Neuronal stem cell (in vitro differentiated cells): ENCODE data around the gene KAZN.
A peak's percentile ranks its signal among the peaks of the same experiment; 100 is the strongest.

Experiments used
- DNase-seq: peaks from one replicate; pipeline ENCODE4 v3.0.0-alpha.2; 2013; ENCODE audit warnings: low spot score
- H2AFZ ChIP-seq: one replicate; pipeline ENCODE4 v1.6.1; 2013; ENCODE audit warnings: mild to moderate bottlenecking, low read length, inconsistent platforms
- H2AK5ac ChIP-seq: 2 replicates; pipeline ENCODE4 v1.6.1; 2013; ENCODE audit warnings: low read depth, mild to moderate bottlenecking, inconsistent platforms, low read length, moderate library complexity, mixed read lengths
- H2BK120ac ChIP-seq: 2 replicates; pipeline ENCODE4 v1.6.1; 2013; ENCODE audit warnings: low read depth, mild to moderate bottlenecking, inconsistent platforms, low read length, moderate library complexity, mixed read lengths
- H2BK12ac ChIP-seq: one replicate; pipeline ENCODE4 v1.6.1; 2013; ENCODE audit warnings: low read length, inconsistent platforms
- H2BK15ac ChIP-seq: 2 replicates; pipeline ENCODE4 v1.6.1; 2013; ENCODE audit warnings: mild to moderate bottlenecking, low read length, inconsistent platforms, mixed read lengths
- H2BK5ac ChIP-seq: one replicate; pipeline ENCODE4 v1.6.1; 2013; ENCODE audit warnings: inconsistent platforms, mild to moderate bottlenecking, low read length, moderate library complexity
- H3K14ac ChIP-seq: one replicate; pipeline ENCODE4 v1.6.1; 2013; ENCODE audit warnings: low read length, inconsistent platforms
- H3K18ac ChIP-seq: 2 replicates; pipeline ENCODE4 v1.6.1; 2013; ENCODE audit warnings: low read length, inconsistent platforms
- H3K23ac ChIP-seq: 2 replicates; pipeline ENCODE4 v1.6.1; 2013; ENCODE audit warnings: low read depth, mild to moderate bottlenecking, mixed read lengths, low read length, inconsistent platforms; ENCODE audit not compliant: poor library complexity
- H3K27ac ChIP-seq: replicated peaks from 3 replicates; pipeline ENCODE4 v1.5.1; 2013; ENCODE audit warnings: low read length, inconsistent platforms
- H3K27me3 ChIP-seq, 3 experiments: 2 replicates each; pipeline ENCODE4 v1.6.1; 2013; ENCODE audit warnings: low read length in 3 of 3, mild to moderate bottlenecking in 2 of 3, inconsistent platforms in 1 of 3, low read depth in 1 of 3, mixed read lengths in 1 of 3, moderate library complexity in 1 of 3; ENCODE audit not compliant: control insufficient read depth in 3 of 3, insufficient read depth in 3 of 3
- H3K36me3 ChIP-seq, 2 donors: replicated peaks in 1 of 2; 2 replicates each; pipeline ENCODE4 v1.6.1; 2013; ENCODE audit warnings: low read length in 2 of 2; ENCODE audit not compliant: control insufficient read depth in 2 of 2, insufficient read depth in 2 of 2
- H3K4ac ChIP-seq: 2 replicates; pipeline ENCODE4 v1.6.1; 2013; ENCODE audit warnings: inconsistent platforms, mild to moderate bottlenecking, low read length, moderate library complexity
- H3K4me1 ChIP-seq, 2 donors: 1 replicate in 1 of 2; 2 replicates in 1 of 2; pipeline ENCODE4 v1.6.1; 2013; ENCODE audit warnings: low read length in 2 of 2, low read depth in 1 of 2; ENCODE audit not compliant: control insufficient read depth in 2 of 2, insufficient read depth in 1 of 2
- H3K4me2 ChIP-seq: one replicate; pipeline ENCODE4 v1.6.1; 2013; ENCODE audit warnings: mild to moderate bottlenecking, low read length, inconsistent platforms; ENCODE audit not compliant: insufficient read depth, poor library complexity, severe bottlenecking
- H3K4me3 ChIP-seq, 2 donors: 2 replicates each; pipeline ENCODE4 v1.5.1; 2013; ENCODE audit warnings: low read length in 2 of 2, mild to moderate bottlenecking in 2 of 2, inconsistent platforms in 1 of 2, moderate library complexity in 1 of 2
- H3K79me1 ChIP-seq: one replicate; pipeline ENCODE4 v1.6.1; 2013; ENCODE audit warnings: low read depth, mild to moderate bottlenecking, inconsistent platforms, low read length, moderate library complexity
- H3K9ac ChIP-seq: one replicate; pipeline ENCODE4 v1.6.1; 2013; ENCODE audit warnings: mild to moderate bottlenecking, low read depth, low read length, inconsistent platforms; ENCODE audit not compliant: poor library complexity
- H3K9me3 ChIP-seq, 2 donors: replicated peaks in 1 of 2; 2 replicates each; pipeline versions ENCODE3 to v1.6.1; 2013; ENCODE audit warnings: low read length in 2 of 2, mild to moderate bottlenecking in 2 of 2, inconsistent platforms in 1 of 2, low read depth in 1 of 2, mixed read lengths in 1 of 2, moderate library complexity in 1 of 2; ENCODE audit not compliant: control insufficient read depth in 2 of 2, insufficient read depth in 1 of 2
- H4K8ac ChIP-seq: one replicate; pipeline ENCODE4 v1.6.1; 2013; ENCODE audit warnings: low read depth, mild to moderate bottlenecking, inconsistent platforms, low read length, moderate library complexity
- H4K91ac ChIP-seq: one replicate; pipeline ENCODE4 v1.6.1; 2013; ENCODE audit warnings: low read length, low read depth, mild to moderate bottlenecking, inconsistent platforms; ENCODE audit not compliant: poor library complexity
- WGBS, 2 donors: extraction: QIAGEN DNeasy Blood & Tissue Kit; methylation state at CpG; one replicate each; pipeline ENCODE4 v1.1.7; 2013; ENCODE audit warnings: missing lambda C conversion rate in 2 of 2, mixed read lengths in 1 of 2; ENCODE audit not compliant: insufficient read length in 2 of 2, insufficient replicate concordance in 1 of 2; ENCODE audit errors: extremely low coverage in 2 of 2; 5-methylcytosine and 5-hydroxymethylcytosine counted together

Gene KAZN

GRCh38 chr1:14759843-14760242 is 161.4 kb downstream of the KAZN start:
- Histone ChIP-seq H2AK5ac (no peak overlapping the region), H3K36me3 (peaks cover 0 to 50% of the 10 kb centered on the region in 2 donors), H2BK12ac (no peak overlapping the region), H3K79me1 (no peaks in the 10 kb centered on the region), H3K4me1 (peaks cover 12 to 35% of the 10 kb centered on the region in 2 donors), H3K9me3 (no peaks in the 10 kb centered on the region), H4K8ac (no peak overlapping the region), H3K18ac (peak overlapping the region; percentile 46), H4K91ac (no peak overlapping the region), H3K14ac (no peak overlapping the region), H3K4me3 (no peak overlapping the region), H3K27ac (no peak overlapping the region), H3K4me2 (no peak overlapping the region), H2BK5ac (no peak overlapping the region), H3K9ac (no peak overlapping the region), H2BK15ac (no peak overlapping the region), H2BK120ac (no peak overlapping the region), H2AFZ (no peak overlapping the region), H3K27me3 (no peaks in the 10 kb centered on the region), H3K4ac (no peak overlapping the region), H3K23ac (peak overlapping the region; percentile 14)
- DNase-seq: no peak
- WGBS, 2 donors: no CpG with 5 or more reads among the region's 7 CpGs

- Histone ChIP-seq H3K18ac (peak overlapping the region; percentile 5), H3K14ac (no peak overlapping the region), H3K4me3 (no peak overlapping the region), H3K9me3 (peaks cover 0 to 2% of the 10 kb centered on the region in 2 donors), H2BK15ac (no peak overlapping the region), H4K91ac (no peak overlapping the region), H3K23ac (no peak overlapping the region), H3K27ac (no peak overlapping the region), H3K36me3 (peaks cover 0 to 57% of the 10 kb centered on the region in 2 donors), H3K4me1 (peaks cover 7 to 32% of the 10 kb centered on the region in 2 donors), H3K27me3 (no peaks in the 10 kb centered on the region), H3K4ac (no peak overlapping the region), H3K9ac (no peak overlapping the region), H2BK120ac (no peak overlapping the region), H2AK5ac (no peak overlapping the region), H2BK5ac (no peak overlapping the region), H3K79me1 (no peaks in the 10 kb centered on the region), H2BK12ac (no peak overlapping the region), H2AFZ (no peak overlapping the region), H4K8ac (no peak overlapping the region), H3K4me2 (no peak overlapping the region)
- no peak for DNase-seq
- WGBS, 2 donors: no CpG with 5 or more reads among the region's 5 CpGs
Measured at GRCh38 chr1:14760780-14761179, 162.3 kb downstream of the KAZN start.

GRCh38 chr1:14761291-14762153 is 163.0 kb downstream of the KAZN start:
- Histone ChIP-seq H3K23ac (no peak overlapping the region), H3K4ac (no peak overlapping the region), H2BK120ac (no peak overlapping the region), H3K27ac (no peak overlapping the region), H3K9me3 (peaks cover 0 to 3% of the 10 kb centered on the region in 2 donors), H3K9ac (no peak overlapping the region), H2BK5ac (no peak overlapping the region), H2BK12ac (no peak overlapping the region), H2BK15ac (no peak overlapping the region), H3K36me3 (peaks cover 0 to 61% of the 10 kb centered on the region in 2 donors), H3K14ac (no peak overlapping the region), H3K4me3 (no peak overlapping the region), H3K18ac (no peak overlapping the region), H4K91ac (no peak overlapping the region), H3K4me2 (no peak overlapping the region), H3K27me3 (no peaks in the 10 kb centered on the region), H4K8ac (no peak overlapping the region), H2AFZ (no peak overlapping the region), H3K4me1 (peaks cover 3 to 24% of the 10 kb centered on the region in 2 donors), H3K79me1 (no peaks in the 10 kb centered on the region), H2AK5ac (no peak overlapping the region)
- no peak for DNase-seq
- WGBS, 2 donors: no CpG with 5 or more reads among the region's 9 CpGs

GRCh38 chr1:14763977-14764376 is 165.5 kb downstream of the KAZN start:
- H3K4ac ChIP-seq: no peak overlapping the region
- WGBS, 2 donors: no CpG with 5 or more reads among the region's 7 CpGs
- H2AFZ ChIP-seq: no peak overlapping the region
- H4K91ac ChIP-seq: no peak overlapping the region
- peaks cover 0 to 3% of the 10 kb centered on the region in 2 donors for H3K9me3 ChIP-seq
- H3K18ac ChIP-seq: no peak overlapping the region
- H3K27me3 ChIP-seq: no peaks in the 10 kb centered on the region
- H3K9ac ChIP-seq: no peak overlapping the region
- no peak overlapping the region for H2BK12ac ChIP-seq
- H2AK5ac ChIP-seq: no peak overlapping the region
- no peak overlapping the region for H4K8ac ChIP-seq
- H3K4me2 ChIP-seq: no peak overlapping the region
- no peaks in the 10 kb centered on the region for H3K79me1 ChIP-seq
- no peak overlapping the region for H2BK5ac ChIP-seq
- no peak overlapping the region for H3K14ac ChIP-seq
- no peak overlapping the region for H2BK120ac ChIP-seq
- peaks cover 1 to 28% of the 10 kb centered on the region in 2 donors for H3K4me1 ChIP-seq
- no peak overlapping the region for H3K27ac ChIP-seq
- peaks cover 0 to 58% of the 10 kb centered on the region in 2 donors for H3K36me3 ChIP-seq
- DNase-seq: no peak
- H2BK15ac ChIP-seq: no peak overlapping the region
- H3K23ac ChIP-seq: no peak overlapping the region
- no peak overlapping the region for H3K4me3 ChIP-seq
